GM12878 (cell line): ENCODE measurements around the gene NME7. TPM values are rescaled to one million over a fixed set of nuclear protein-coding genes. Genes with fewer than 3 reads are reported as not detected.

Experiments used
- ATAC-seq: fragments of 200-7000 bp; cut with Tn5 transposase; 3 replicates; pipeline ENCODE4 v1.9.1; 2020; ENCODE audit warnings: mild to moderate bottlenecking, moderate library complexity
- BruUV-seq: library from RNA; stranded (reverse); fragments of 400-500 nt; replicated peaks from 2 replicates; lab custom pipeline; 2021; lab: Mats Ljungman, UMichigan
- CTCF ChIA-PET: fragments of 300-600 bp; sonication (Branson Sonifier 250); formaldehyde crosslinking; extraction: SDS; loops from one replicate; lab custom pipeline; 2021; ENCODE audit warnings: inconsistent platforms; lab: Yijun Ruan, JAX
- POLR2A ChIA-PET: fragments of 350-600 bp; formaldehyde crosslinking; extraction: SDS; loops from one replicate; lab custom pipeline; 2021; ENCODE audit warnings: inconsistent platforms; lab: Charles Lee
- RAD21 ChIA-PET: fragments of 300-600 bp; sonication (Branson Sonifier 250); formaldehyde crosslinking; loops from one replicate; lab custom pipeline; 2023; ENCODE audit warnings: antibody characterized with exemption; ENCODE audit not compliant: unreplicated experiment; lab: Charles Lee
- SMC1A ChIA-PET: fragments of 300-600 bp; sonication (Branson Sonifier 250); formaldehyde crosslinking; loops from one replicate; lab custom pipeline; 2023; ENCODE audit not compliant: unreplicated experiment, uncharacterized antibody; lab: Charles Lee
- DNase-seq: peaks from one replicate; pipeline ENCODE4 v3.0.0-alpha.2; 2011; ENCODE audit warnings: low read depth, low spot score
- FAIRE-seq: peaks from 3 replicates; lab custom pipeline; 2011; peaks lifted over from hg19 to GRCh38; lab: Jason Lieb, UNC
- H2AFZ ChIP-seq: 2 replicates; pipeline ENCODE4 v1.6.0; 2011; ENCODE audit warnings: low read depth, low read length, control low read depth; ENCODE audit not compliant: control insufficient read depth
- H3K27ac ChIP-seq: 2 replicates; pipeline ENCODE4 v1.5.1; 2011; ENCODE audit warnings: control low read depth; ENCODE audit not compliant: control insufficient read depth, insufficient read depth
- H3K27me3 ChIP-seq, 2 experiments: replicated peaks in 1 of 2; 2 replicates each; pipeline versions ENCODE4 v1.6.0 to v1.6.1; 2011; ENCODE audit warnings: low read length in 1 of 2; ENCODE audit not compliant: control insufficient read depth in 2 of 2, insufficient read depth in 2 of 2
- H3K36me3 ChIP-seq, 2 experiments: 2 replicates each; pipeline ENCODE4 v1.5.1; 2011; ENCODE audit warnings: low read length in 1 of 2; ENCODE audit not compliant: control insufficient read depth in 2 of 2, insufficient read depth in 2 of 2
- H3K4me1 ChIP-seq: 2 replicates; pipeline ENCODE4 v1.6.1; 2011; ENCODE audit warnings: mild to moderate bottlenecking, low read length, moderate library complexity, mixed read lengths; ENCODE audit not compliant: control insufficient read depth, insufficient read depth
- H3K4me2 ChIP-seq: 2 replicates; pipeline ENCODE4 v1.6.0; 2011; ENCODE audit warnings: control low read depth; ENCODE audit not compliant: control insufficient read depth, insufficient read depth
- H3K4me3 ChIP-seq: fragments of 200-600 bp; sonication (generic); 2 replicates; pipeline ENCODE4 v1.5.1; 2016
- H3K79me2 ChIP-seq: 2 replicates; pipeline ENCODE4 v1.6.0; 2011; ENCODE audit warnings: low read length; ENCODE audit not compliant: control insufficient read depth, insufficient read depth
- H3K9ac ChIP-seq: 2 replicates; pipeline ENCODE4 v1.8.0; 2011; ENCODE audit warnings: low read length, control low read depth, mixed read lengths; ENCODE audit not compliant: control insufficient read depth, insufficient read depth
- H3K9me3 ChIP-seq: replicated peaks from 3 replicates; pipeline ENCODE4 v1.5.1; 2011; ENCODE audit warnings: mild to moderate bottlenecking, low read length; ENCODE audit not compliant: control insufficient read depth, insufficient read depth
- H4K20me1 ChIP-seq: 2 replicates; pipeline ENCODE4 v1.6.0; 2011; ENCODE audit not compliant: control insufficient read depth, insufficient read depth
- ELK1 ChIP-seq: IDR thresholded peaks from 2 replicates; pipeline ENCODE4 v1.6.1; 2012; ENCODE audit warnings: low read depth, low read length, improper control_type of control experiment
- SIX5 ChIP-seq: IDR thresholded peaks from 2 replicates; pipeline ENCODE4 v1.6.1; 2011; ENCODE audit warnings: mild to moderate bottlenecking, low read depth, low read length, moderate library complexity; ENCODE audit not compliant: severe bottlenecking
- TBL1XR1 ChIP-seq: IDR thresholded peaks from 2 replicates; pipeline ENCODE4 v1.6.1; 2012; ENCODE audit warnings: low read depth, low read length, improper control_type of control experiment
- ZNF592 ChIP-seq: fragments of 450-650 bp; IDR thresholded peaks from 2 replicates; pipeline ENCODE4 v1.6.1; 2017; ENCODE audit warnings: mild to moderate bottlenecking, moderate library complexity
- WGBS: methylation state at CpG from one replicate; pipeline ENCODE4 v1.1.6; 2016; ENCODE audit warnings: low lambda C conversion rate; ENCODE audit not compliant: insufficient replicate concordance, insufficient coverage; ENCODE audit errors: missing lambda C conversion rate; 5-methylcytosine and 5-hydroxymethylcytosine counted together
- in situ Hi-C: fragments of 300-500 bp; cut with MboI; formaldehyde crosslinking; loops from 9 replicates; pipeline ENCODE4 v1.14.3; 2018; ENCODE audit warnings: mixed read lengths
- intact Hi-C: fragments of 100-400 bp; cut with micrococcal nuclease; formaldehyde crosslinking; loops from one replicate; pipeline ENCODE4 v1.14.2; 2022; ENCODE audit not compliant: unreplicated experiment
- polyA plus RNA-seq, 11 experiments: library from polyadenylated mRNA; depleted of rRNA in 4 of 11; unstranded in 6 of 11; stranded (reverse) in 5 of 11; fragments of >200 nt; fragmentation: Nextera tagmentation in 4 of 11; fragmentation: Illumina TruSeq in 1 of 11; extraction: Ambion mirVana in 4 of 11; extraction: Trizol in 1 of 11; gene quantifications; 1 replicate in 1 of 11; 2 replicates in 10 of 11; pipeline versions ENCODE4 v1.2.1 to v1.2.3, GENCODE V29; 2011 to 2016; ENCODE audit warnings: inconsistent platforms in 2 of 11, missing spikeins in 2 of 11, low read depth in 1 of 11
- total RNA-seq, 4 experiments: library from RNA; depleted of rRNA in 3 of 4; stranded (reverse); fragments of >200 nt in 3 of 4; fragmentation: Illumina TruSeq in 1 of 4; extraction: Trizol in 1 of 4; gene quantifications; 2 replicates each; pipeline versions ENCODE4 v1.2.1 to v1.2.3, GENCODE V29; 2013 to 2021

NME7 gene
- total and polyA plus RNA-seq, 10 of the 15 experiments (the other 5 are each of a cell fraction or from before 2014, with no cell fraction given): 1.5 to 15.6 (median 7.2) TPM

- ATAC-seq (no peak), FAIRE-seq (no peak), DNase-seq (no peak)
- ChIA-PET CTCF (interaction anchor here (0.6 to 4.4 kb wide), 3 partner anchors 9 to 23 kb away, joined by 3 to 37 read pairs (median 9); no protein-coding TSS in a partner anchor), POLR2A (interaction anchor here (1.2 kb wide), 1 partner anchor 752 kb away, joined by 3 read pairs; no protein-coding TSS in a partner anchor), SMC1A (interaction anchor here (0.6 to 2.6 kb wide), 7 partner anchors 8 to 757 kb away, joined by 3 to 16 read pairs (median 3); partner anchors contain the start of genes BLZF1 and NME7), RAD21 (interaction anchor here (1.0 to 1.5 kb wide), 3 partner anchors 9 to 757 kb away, joined by 3 to 6 read pairs (median 3); no protein-coding TSS in a partner anchor)
- Histone ChIP-seq H2AFZ (no peak overlapping the region), H3K4me3 (no peak overlapping the region), H3K4me1 (peaks cover 4% of the 10 kb centered on the region; the same call in 1 of the 2 replicates), H3K4me2 (no peak overlapping the region), H3K9me3 (no peaks in the 10 kb centered on the region; the same call in 2 of the 3 replicates), H3K9ac (no peak overlapping the region), H3K27ac (no peak overlapping the region), H3K36me3 (no peaks in the 10 kb centered on the region), H3K79me2 (no peaks in the 10 kb centered on the region), H3K27me3 (no peaks in the 10 kb centered on the region), H4K20me1 (no peaks in the 10 kb centered on the region)
- TF ChIP-seq TBL1XR1: no peak
- no peak for TF ChIP-seq SIX5
- TF ChIP-seq ELK1: no peak
- no peak for TF ChIP-seq ZNF592
- no TSS peak for BruUV-seq
- WGBS: 100% methylated on average over 1 of the region's 1 CpG
- intact Hi-C loops (no loop called here), in situ Hi-C loops (no loop called here)
Measured at GRCh38 chr1:169360415-169360814, 7.2 kb downstream of the NME7 start.
